ENCODE results near the gene LEKR1. TPM values are rescaled to one million over a fixed set of nuclear protein-coding genes. Genes with fewer than 3 reads are reported as not detected.

The LEKR1 gene
- total RNA-seq, 1 donor from 2014 or later = under 0.01 TPM

DNA sequence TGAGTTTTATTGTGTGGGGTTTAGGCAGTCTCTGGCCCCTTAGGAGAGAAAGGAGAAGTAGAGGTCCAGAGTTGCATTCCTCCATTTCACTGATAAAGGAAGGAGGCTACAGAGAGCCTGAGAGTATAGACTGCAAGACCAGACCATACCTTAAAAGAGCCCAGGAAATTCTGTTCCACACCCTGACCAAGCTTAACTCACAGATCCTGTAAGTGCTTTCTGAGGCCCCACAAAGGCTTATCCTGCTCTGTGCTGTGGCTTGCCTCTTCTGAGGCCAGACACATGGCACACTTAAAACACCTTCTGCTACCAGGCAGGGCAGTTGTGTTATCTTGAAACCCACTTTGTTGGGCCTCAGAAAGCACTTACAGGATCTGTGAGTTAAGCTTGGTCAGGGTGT, 39.2 kb upstream of the LEKR1 start:
- DNase-seq (ENCODE audit: low read depth) (no peak), FAIRE-seq (no peak)
- TF ChIP-seq, protein P1, sequence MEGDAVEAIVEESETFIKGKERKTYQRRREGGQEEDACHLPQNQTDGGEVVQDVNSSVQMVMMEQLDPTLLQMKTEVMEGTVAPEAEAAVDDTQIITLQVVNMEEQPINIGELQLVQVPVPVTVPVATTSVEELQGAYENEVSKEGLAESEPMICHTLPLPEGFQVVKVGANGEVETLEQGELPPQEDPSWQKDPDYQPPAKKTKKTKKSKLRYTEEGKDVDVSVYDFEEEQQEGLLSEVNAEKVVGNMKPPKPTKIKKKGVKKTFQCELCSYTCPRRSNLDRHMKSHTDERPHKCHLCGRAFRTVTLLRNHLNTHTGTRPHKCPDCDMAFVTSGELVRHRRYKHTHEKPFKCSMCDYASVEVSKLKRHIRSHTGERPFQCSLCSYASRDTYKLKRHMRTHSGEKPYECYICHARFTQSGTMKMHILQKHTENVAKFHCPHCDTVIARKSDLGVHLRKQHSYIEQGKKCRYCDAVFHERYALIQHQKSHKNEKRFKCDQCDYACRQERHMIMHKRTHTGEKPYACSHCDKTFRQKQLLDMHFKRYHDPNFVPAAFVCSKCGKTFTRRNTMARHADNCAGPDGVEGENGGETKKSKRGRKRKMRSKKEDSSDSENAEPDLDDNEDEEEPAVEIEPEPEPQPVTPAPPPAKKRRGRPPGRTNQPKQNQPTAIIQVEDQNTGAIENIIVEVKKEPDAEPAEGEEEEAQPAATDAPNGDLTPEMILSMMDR (IDR thresholded peaks at IDR 0.05; ENCODE audit: insufficient read depth, low read length, severe bottlenecking) = no peak

DNA sequence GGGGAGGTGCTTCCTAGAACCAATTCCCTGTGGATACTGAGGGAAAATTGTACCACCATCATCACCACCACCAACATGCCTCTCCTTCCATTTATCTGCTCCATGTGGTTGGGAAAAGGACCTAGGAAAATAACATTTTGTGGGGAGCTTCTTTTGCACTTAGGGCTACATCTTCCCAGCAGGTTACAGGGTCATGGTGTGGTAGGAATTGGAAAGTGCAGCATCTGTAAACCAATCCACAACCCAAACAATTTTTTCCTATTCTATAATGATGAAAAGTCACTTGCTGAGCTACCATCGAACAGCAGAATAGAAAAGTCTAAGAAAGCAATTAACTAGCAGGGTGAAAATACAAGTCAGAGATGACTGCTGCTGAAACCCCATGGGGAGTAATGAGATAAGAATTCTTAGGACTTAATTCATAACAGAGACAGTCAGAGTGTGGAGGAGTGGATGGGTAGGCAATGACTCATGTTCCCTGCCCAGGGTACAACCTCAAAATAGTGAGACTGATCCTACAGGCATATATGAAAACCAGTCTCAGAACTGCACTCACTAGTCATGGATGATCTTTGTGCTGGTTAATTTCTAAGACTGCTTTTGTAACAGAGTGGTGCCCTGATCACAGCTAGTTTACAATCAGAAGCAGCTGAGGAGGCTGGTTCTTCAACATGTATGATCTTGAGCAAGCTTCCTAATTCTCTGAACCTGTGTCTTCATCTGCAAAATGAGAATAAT, 38.1 kb upstream of the LEKR1 start:
- FAIRE-seq = peak; percentile 18
- Histone ChIP-seq H3K36me3 (ENCODE audit: control insufficient read depth, insufficient read depth, low read length) (no peaks in the 10 kb centered on the region), H3K4me3 (ENCODE audit: low read depth, low read length) (no peak overlapping the region), H3K27me3 (ENCODE audit: control insufficient read depth, insufficient read depth, low read length) (no peaks in the 10 kb centered on the region)
- TF ChIP-seq, protein P1 (IDR thresholded peaks at IDR 0.05; ENCODE audit: insufficient read depth, low read length, severe bottlenecking) = peak; percentile 5
- peak; percentile 98 for DNase-seq (ENCODE audit: low read depth)

More for the DNA sequence above, 39.2 kb upstream of the LEKR1 start:
- Histone ChIP-seq H3K36me3 (ENCODE audit: control insufficient read depth, insufficient read depth, low read length) (no peaks in the 10 kb centered on the region), H3K27me3 (ENCODE audit: control insufficient read depth, insufficient read depth, low read length) (no peaks in the 10 kb centered on the region), H3K4me3 (ENCODE audit: low read depth, low read length) (no peak overlapping the region)

DNA sequence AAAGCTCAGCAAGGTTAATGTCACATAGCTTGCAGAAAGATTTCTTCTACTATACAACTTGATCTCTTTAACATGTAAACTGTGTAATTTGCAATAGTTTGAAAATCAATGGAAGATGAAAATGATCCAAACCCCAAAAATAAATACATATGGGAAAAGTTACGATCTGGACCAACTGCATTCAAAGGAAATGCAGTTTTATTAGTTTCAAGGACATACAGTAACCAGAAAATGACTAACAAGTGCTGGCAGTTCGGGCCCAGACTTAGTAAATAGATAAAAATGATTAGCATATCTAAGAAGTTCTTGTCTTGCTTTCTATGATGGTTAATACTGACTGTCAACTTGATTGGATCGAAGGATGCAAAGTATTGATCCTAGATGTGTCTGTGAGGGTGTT, 37.3 kb upstream of the LEKR1 start:
- DNase-seq (ENCODE audit: low read depth) = peak; percentile 50

DNA sequence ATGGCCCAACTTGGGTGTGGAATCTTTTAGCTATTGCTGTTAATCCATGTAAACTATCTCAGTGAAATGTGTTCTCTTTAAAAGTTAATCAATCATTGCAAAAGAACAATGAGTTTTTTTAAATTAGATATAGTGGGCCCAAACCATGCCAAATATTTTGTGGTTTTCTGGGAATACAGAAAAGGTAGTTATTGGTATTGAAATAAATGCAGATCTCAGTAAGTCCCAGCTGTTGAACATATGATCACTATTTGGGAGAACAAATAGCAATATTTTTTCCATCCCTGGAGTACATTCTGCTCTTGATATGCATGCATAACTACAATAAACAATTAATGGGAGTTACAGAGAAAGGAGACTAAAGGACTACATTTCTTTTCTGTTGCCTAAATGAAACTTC, 36.0 kb upstream of the LEKR1 start:
- H3K4me3 ChIP-seq (ENCODE audit: low read depth, low read length) = no peak overlapping the region
- DNase-seq (ENCODE audit: low read depth) (no peak), FAIRE-seq (no peak)
- TF ChIP-seq, protein P1 (IDR thresholded peaks at IDR 0.05; ENCODE audit: insufficient read depth, low read length, severe bottlenecking) = no peak
- H3K36me3 ChIP-seq (ENCODE audit: control insufficient read depth, insufficient read depth, low read length) = no peaks in the 10 kb centered on the region
- H3K27me3 ChIP-seq (ENCODE audit: control insufficient read depth, insufficient read depth, low read length) = no peaks in the 10 kb centered on the region

More for the DNA sequence above, 37.3 kb upstream of the LEKR1 start:
- no peak for FAIRE-seq
- TF ChIP-seq, protein P1 (IDR thresholded peaks at IDR 0.05; ENCODE audit: insufficient read depth, low read length, severe bottlenecking) = no peak
- H3K36me3 ChIP-seq (ENCODE audit: control insufficient read depth, insufficient read depth, low read length) = no peaks in the 10 kb centered on the region
- no peaks in the 10 kb centered on the region for H3K27me3 ChIP-seq (ENCODE audit: control insufficient read depth, insufficient read depth, low read length)
- no peak overlapping the region for H3K4me3 ChIP-seq (ENCODE audit: low read depth, low read length)

DNA sequence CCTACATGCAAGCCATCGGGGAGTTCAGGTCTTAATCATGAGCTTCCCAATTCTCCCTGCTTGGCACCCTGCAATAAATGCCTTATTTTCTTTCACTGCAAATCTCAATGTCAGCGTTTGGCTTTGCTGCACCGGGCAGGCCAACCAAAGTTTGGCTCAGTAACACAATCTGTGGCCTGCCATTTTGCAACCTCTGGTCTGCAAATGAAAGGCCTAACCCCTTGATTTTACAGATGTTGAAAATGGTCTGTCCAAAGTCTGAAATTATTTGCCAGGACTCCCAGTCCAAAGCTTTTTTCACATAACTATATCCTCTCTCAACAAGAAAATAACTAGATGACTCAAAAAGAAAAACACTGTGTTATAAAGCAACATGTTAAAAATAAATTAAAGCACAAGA, 34.0 kb upstream of the LEKR1 start:
- no peaks in the 10 kb centered on the region for H3K36me3 ChIP-seq (ENCODE audit: control insufficient read depth, insufficient read depth, low read length)
- H3K27me3 ChIP-seq (ENCODE audit: control insufficient read depth, insufficient read depth, low read length) = no peaks in the 10 kb centered on the region
- no peak for DNase-seq (ENCODE audit: low read depth)
- FAIRE-seq = no peak
- TF ChIP-seq, protein P1 (IDR thresholded peaks at IDR 0.05; ENCODE audit: insufficient read depth, low read length, severe bottlenecking) = no peak
- H3K4me3 ChIP-seq (ENCODE audit: low read depth, low read length) = no peak overlapping the region

DNA sequence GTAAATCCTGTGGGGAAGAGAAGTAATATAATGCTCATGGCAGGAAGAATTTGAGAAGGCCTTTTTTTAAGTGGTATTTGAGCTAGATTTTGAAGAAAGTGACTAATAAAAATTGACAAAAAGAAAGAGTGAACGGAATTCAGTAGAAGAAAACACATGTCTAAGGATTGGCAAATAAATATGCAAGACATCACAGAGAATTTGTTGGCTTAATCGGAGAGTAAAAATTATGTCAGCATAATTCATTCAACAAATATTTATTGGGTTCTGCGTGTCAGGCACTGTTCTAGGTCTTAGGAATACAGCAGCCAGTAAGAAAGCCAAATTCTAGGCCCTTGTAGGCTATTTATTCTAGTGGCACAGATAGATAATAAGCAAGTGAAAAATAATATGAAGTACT, 33.6 kb upstream of the LEKR1 start:
- FAIRE-seq (no peak), DNase-seq (ENCODE audit: low read depth) (no peak)
- H3K4me3 ChIP-seq (ENCODE audit: low read depth, low read length) = no peak overlapping the region
- no peaks in the 10 kb centered on the region for H3K36me3 ChIP-seq (ENCODE audit: control insufficient read depth, insufficient read depth, low read length)
- TF ChIP-seq, protein P1 (IDR thresholded peaks at IDR 0.05; ENCODE audit: insufficient read depth, low read length, severe bottlenecking) = no peak
- H3K27me3 ChIP-seq (ENCODE audit: control insufficient read depth, insufficient read depth, low read length) = no peaks in the 10 kb centered on the region
